ENCODE measurements around the gene SMARCC1. TPM values are rescaled to one million over a fixed set of nuclear protein-coding genes. Genes with fewer than 3 reads are reported as not detected.

The SMARCC1 gene
- total and polyA plus RNA-seq, 3 donors from 2014 or later, result 48.1 to 80.1 (median 64.4) TPM

GRCh38 chr3:47630810-47631209 is 150.9 kb downstream of the SMARCC1 start:
- intact Hi-C loops (cut with DNase I; ENCODE audit: low total_unique reads), result no loop called here
- no peak for TF ChIP-seq POLR2A (IDR thresholded peaks at IDR 0.05)
- no peak for TF ChIP-seq CTCF (IDR thresholded peaks at IDR 0.05)
- Histone ChIP-seq H3K27ac (no peak overlapping the region), H3K4me3 (no peak overlapping the region), H3K27me3 (no peaks in the 10 kb centered on the region), H3K36me3 (ENCODE audit: low read depth, missing control alignments) (no peaks in the 10 kb centered on the region), H3K4me1 (peaks cover 7% of the 10 kb centered on the region), H3K9me3 (no peaks in the 10 kb centered on the region)
- 93 to 100% methylated on average over 1 of the region's 1 CpG for WGBS, 2 donors
- DNase-seq, result no peak

GRCh38 chr3:47629770-47630169 is 151.9 kb downstream of the SMARCC1 start:
- H3K36me3 ChIP-seq (ENCODE audit: low read depth, missing control alignments), result no peaks in the 10 kb centered on the region
- H3K27ac ChIP-seq, result no peak overlapping the region
- 62 to 73% methylated on average over 6 of the region's 6 CpGs for WGBS, 2 donors

GRCh38 chr3:47628426-47628825 is 153.3 kb downstream of the SMARCC1 start:
- H3K27me3 ChIP-seq, result no peaks in the 10 kb centered on the region
- H3K4me3 ChIP-seq, result no peak overlapping the region
- intact Hi-C loops (cut with DNase I; ENCODE audit: low total_unique reads), result no loop called here
- no peaks in the 10 kb centered on the region for H3K9me3 ChIP-seq
- TF ChIP-seq CTCF (IDR thresholded peaks at IDR 0.05) (no peak), POLR2A (IDR thresholded peaks at IDR 0.05) (no peak)
- no peaks in the 10 kb centered on the region for H3K36me3 ChIP-seq (ENCODE audit: low read depth, missing control alignments)
- H3K4me1 ChIP-seq, result no peaks in the 10 kb centered on the region
- 60 to 77% methylated on average over 6 of the region's 6 CpGs for WGBS, 2 donors
- no peak overlapping the region for H3K27ac ChIP-seq
- no peak for DNase-seq

More at GRCh38 chr3:47629770-47630169, 151.9 kb downstream of the SMARCC1 start:
- H3K4me3 ChIP-seq, result no peak overlapping the region
- no peak for TF ChIP-seq POLR2A (IDR thresholded peaks at IDR 0.05)
- no peak for TF ChIP-seq CTCF (IDR thresholded peaks at IDR 0.05)
- no peaks in the 10 kb centered on the region for H3K27me3 ChIP-seq
- no peaks in the 10 kb centered on the region for H3K4me1 ChIP-seq
- intact Hi-C loops (cut with DNase I; ENCODE audit: low total_unique reads), result no loop called here
- DNase-seq, result no peak
- H3K9me3 ChIP-seq, result no peaks in the 10 kb centered on the region

- H3K4me3 ChIP-seq, result no peak overlapping the region
- intact Hi-C loops (cut with DNase I; ENCODE audit: low total_unique reads), result no loop called here
- no peaks in the 10 kb centered on the region for H3K9me3 ChIP-seq
- H3K27ac ChIP-seq, result no peak overlapping the region
- no peaks in the 10 kb centered on the region for H3K4me1 ChIP-seq
- 84 to 89% methylated on average over 3 of the region's 3 CpGs for WGBS, 2 donors
- DNase-seq, result no peak
- no peaks in the 10 kb centered on the region for H3K27me3 ChIP-seq
- H3K36me3 ChIP-seq (ENCODE audit: low read depth, missing control alignments), result no peaks in the 10 kb centered on the region
- no peak for TF ChIP-seq POLR2A (IDR thresholded peaks at IDR 0.05)
- TF ChIP-seq CTCF (IDR thresholded peaks at IDR 0.05), result no peak
These were observed 158.8 kb downstream of the SMARCC1 start for GRCh38 chr3:47622671-47623461.

Data from testis (tissue), 3 donors.